OCI-LY3 (cell line): ENCODE measurements around the gene COG5.

Source experiments
- EZH2phosphoT487 ChIP-seq: fragments of 200-600 bp; shearing (Covaris generic); IDR thresholded peaks from 2 replicates; pipeline ENCODE4 v1.6.1; 2018; ENCODE audit warnings: antibody characterized with exemption, mixed run types, low read depth
- TF ChIP-seq, protein P1 (sequence below): fragments of 200-600, 300-600 bp; sonication (generic); IDR thresholded peaks from 2 replicates; pipeline ENCODE4 v1.5.1; 2014; ENCODE audit warnings: antibody characterized with exemption, low read length, low read depth

DNA sequence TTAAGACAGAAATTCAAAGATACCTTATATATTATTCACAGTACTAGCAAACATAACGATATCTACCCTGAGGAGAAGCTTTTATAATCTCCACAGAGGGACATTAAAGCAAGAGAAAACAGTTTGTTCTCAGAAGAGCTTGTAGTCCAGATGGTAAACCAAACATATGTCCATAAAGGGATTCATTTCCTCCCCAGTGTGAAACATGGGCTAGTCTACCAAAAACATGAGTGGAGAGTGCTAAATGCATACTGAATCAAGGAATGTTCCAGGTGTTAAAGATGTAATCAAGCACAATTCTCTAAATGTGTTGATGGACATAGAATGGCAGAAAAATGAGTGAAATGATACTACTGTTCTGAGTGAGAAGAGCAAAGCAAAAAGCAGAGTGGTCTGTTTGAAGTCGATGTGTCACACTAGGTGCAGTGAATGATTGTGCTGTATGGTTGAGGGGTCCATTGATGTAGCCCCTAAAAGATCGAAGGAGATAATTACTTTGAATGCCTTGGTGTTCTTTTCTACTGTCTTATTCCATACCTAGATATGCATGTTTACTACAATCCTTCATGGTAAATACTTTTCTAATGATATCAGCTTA, 41.6 kb upstream of the COG5 start:
- TF ChIP-seq, protein P1, sequence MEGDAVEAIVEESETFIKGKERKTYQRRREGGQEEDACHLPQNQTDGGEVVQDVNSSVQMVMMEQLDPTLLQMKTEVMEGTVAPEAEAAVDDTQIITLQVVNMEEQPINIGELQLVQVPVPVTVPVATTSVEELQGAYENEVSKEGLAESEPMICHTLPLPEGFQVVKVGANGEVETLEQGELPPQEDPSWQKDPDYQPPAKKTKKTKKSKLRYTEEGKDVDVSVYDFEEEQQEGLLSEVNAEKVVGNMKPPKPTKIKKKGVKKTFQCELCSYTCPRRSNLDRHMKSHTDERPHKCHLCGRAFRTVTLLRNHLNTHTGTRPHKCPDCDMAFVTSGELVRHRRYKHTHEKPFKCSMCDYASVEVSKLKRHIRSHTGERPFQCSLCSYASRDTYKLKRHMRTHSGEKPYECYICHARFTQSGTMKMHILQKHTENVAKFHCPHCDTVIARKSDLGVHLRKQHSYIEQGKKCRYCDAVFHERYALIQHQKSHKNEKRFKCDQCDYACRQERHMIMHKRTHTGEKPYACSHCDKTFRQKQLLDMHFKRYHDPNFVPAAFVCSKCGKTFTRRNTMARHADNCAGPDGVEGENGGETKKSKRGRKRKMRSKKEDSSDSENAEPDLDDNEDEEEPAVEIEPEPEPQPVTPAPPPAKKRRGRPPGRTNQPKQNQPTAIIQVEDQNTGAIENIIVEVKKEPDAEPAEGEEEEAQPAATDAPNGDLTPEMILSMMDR = no peak
- TF ChIP-seq EZH2phosphoT487 = no peak
